ENCODE data around the gene LRRC46.

LRRC46 gene

DNA sequence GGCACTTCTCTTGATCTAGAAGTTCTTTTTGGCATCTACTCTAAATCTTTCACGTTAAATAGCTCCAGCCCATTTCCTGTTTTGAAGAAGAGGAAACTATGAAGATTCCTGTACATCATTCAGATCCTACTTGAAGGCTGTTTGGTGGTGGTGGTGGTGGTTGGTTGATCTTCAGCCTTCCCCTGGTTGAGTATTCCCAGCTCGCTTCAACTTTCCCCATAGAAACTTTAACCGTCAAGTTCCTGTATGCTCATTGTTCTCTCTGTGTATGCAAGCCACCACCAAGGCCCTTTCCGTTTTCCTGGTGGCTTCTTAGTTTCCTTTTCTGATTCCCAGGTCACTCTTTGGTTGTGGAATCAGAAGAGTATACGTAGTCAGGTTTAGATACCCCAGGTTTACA, 3.3 kb downstream of the LRRC46 start:
- no peak for DNase-seq

DNA sequence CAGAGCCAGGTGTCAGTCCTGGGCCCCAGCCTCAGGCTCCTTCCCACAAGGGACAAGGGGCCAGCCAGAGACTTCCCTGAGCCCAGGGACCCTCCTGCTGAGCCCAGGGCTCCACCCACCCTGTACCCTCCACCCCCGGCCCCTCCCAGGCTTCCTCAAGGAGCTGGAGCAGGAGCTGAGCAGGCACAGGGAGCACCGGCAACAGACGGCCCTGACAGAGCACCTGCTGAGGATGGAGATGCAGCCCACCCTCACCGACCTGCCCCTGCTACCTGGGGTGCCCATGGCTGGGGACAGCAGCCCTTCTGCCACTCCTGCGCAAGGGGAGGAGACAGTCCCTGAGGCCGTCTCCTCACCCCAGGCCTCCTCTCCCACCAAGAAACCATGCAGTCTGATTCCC, 5.1 kb downstream of the LRRC46 start:
- no peak for DNase-seq

DNA sequence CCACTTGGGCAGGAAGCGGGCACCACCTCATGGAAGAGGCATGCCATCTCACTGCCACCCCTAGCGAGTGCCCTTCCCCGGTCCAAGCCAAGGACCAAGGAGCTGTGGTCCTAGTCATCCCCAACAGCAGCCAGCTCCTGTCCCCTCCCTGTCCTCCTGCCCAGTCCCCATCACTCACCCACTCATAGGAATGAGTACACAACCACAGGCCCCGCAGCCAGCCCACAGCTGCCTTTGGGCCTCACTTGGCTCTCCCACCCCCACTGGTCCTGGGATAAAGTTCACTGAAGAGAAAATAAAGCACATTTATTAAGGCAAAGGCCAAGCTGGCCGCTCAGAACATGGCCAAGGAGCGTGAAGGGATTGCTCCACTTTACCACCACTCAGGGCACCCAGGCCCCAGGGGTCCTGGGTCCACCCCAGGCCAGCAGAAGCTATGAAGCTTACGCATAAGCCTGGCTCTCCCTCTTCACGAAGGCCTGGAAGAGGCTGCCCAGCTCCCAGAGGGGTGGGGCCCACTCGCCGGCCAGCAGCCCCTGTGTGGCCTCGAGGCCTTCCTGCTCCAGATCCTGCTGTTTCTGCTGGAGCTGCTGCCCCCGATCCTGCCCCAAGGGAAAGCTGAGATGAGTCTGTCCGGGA, 6.0 kb downstream of the LRRC46 start:
- DNase-seq: no peak

DNA sequence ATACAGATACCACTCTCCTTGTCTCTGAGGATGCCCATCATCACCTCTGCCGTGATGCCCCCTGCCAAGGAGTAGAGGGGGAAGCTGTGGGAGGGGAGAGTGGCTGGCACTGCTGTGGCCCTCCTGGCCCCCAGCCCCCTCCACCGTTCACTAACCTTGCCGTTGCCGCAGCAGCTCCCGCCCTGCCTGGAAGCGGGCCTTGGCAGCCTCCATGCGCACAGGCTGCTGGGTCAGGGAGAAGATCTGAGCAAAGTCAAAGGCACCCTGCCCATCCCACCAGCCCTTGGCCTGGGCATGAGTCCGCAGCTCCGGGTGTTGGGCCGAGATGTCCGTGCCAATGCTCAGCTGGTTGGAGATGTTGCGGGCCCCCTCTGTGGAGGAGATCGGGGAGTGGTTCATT, 7.2 kb downstream of the LRRC46 start:
- no peak for DNase-seq

DNA sequence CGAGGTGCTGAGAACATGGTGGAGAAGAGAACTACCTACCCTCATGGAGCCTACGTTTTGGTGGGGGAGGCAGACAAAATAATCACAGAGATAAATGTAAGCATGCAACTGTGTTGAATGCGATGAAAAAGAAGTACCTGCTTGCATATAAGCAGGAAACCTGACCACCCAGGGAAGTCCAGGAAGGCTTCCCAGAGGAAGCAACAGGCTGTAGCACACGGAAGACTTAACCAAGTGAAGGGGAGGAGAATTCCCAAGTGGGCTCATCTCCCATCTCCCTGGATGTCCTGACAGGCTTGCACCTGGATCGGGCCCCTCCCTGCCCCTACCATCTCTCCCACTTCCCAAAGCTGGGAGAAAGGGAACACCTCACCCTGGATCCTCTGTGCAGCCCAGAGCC, 7.6 kb downstream of the LRRC46 start:
- no peak for DNase-seq

- DNase-seq: no peak
Observed at GRCh38 chr17:47840001-47840741, 8.7 kb downstream of the LRRC46 start.

- DNase-seq: peak; percentile 94
Observed at GRCh38 chr17:47840742-47841487, 9.4 kb downstream of the LRRC46 start, which contains the start of gene SCRN2. SCRN2 (minus strand) TSS chr17:47841273; CDS start chr17:47840843, 430 bp downstream.

DNA sequence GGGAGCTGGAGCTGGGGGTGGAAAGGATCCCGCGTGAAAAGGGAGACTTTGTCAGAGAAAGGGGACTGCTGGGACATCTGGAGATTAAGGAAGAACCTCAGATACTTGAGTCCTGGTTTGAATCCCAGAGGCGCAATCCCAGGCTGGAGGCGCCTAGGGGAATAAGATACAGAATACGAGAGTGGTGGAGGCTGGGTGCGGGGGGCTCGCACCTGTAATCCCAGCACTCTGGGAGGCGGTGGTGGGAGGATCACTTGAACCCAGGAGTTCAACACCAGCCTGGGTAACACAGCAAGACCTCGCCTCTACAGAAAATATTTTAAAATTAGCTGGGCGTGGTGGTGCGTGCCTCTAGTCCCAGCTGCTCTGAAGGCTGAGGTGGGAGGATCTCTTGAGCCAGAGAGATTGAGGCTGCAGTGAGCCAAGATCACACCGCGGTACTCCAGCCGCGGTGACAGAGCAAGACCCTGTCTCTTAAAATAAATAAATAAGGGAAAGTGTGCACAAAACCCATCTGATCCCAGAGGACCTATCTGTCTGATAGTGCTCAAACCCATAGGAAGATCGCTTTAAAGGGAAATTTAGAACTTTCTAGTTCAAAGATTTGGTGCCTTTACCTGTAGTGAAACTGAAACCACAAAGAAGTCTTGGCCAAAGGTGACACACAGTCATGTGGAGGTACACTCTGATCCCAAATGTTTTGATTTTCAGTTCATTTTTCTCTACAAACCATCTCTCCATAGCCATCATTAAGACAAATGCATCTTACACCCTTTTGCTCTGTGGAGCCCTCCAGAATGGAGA, 10.2 kb downstream of the LRRC46 start:
- DNase-seq: no peak

- DNase-seq: no peak
Observed at GRCh38 chr17:47843391-47843730, 11.9 kb downstream of the LRRC46 start.

DNA sequence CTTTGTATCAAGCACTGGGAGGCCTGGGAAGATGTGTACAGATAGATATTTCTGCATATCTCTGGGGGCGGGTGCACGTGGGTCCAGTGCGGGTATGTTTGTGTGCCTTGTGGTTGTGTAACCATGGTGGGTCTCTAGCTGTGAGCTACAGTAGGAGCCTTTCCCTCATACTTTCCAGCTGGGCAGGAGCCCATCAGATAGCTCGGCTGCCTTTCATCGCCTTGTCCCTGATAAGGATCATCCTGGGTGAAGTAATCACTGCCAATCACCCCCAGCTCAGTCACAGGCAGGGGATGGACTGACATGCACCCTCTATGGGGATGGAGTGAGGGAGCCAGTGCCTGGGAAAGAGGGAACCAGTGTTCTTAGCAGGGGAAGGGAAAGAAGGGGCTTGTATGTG, 12.8 kb downstream of the LRRC46 start:
- DNase-seq: no peak

DNA sequence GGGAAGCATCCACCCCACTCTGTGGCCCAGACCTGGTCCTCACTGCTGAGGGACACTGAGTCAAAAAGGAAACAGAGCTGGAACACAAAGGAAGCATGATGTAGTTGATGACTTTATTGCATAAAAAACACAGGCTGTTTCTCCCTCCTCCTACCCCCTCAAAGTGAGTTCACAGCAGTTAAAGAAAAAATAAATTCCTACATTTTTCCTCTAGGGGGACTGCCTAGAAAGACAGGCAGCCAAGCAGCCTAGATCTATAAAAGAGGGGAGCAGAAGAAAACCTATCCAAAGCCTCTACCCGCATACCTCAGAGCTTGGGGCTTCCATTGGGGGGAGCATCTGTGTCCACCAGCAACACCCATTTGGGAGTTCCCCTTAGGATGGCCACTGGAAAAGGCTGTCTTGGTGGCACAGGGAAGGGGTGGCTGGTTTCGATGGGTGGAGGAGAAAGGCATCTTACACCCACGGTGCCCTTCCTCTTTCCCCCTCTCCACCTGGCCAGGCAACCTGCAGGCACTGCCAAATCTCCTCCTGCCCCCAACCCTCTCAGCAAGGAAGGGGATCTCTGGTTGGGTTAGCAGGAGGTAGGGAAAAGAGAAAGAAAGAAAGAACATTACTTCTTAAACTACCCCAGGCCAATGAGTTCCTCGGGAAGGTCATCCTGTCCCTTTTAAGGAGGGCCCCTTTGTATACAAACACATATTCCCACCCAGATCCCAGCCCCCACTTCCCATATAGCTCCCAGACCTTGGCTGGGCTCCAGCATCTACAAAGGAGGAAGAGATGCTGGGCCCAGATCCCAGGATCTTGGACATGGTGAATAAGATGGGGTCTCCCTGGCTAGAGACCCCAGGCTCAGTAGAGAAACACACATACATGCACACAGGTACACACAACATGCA, 13.6 kb downstream of the LRRC46 start:
- DNase-seq: no peak

DNA sequence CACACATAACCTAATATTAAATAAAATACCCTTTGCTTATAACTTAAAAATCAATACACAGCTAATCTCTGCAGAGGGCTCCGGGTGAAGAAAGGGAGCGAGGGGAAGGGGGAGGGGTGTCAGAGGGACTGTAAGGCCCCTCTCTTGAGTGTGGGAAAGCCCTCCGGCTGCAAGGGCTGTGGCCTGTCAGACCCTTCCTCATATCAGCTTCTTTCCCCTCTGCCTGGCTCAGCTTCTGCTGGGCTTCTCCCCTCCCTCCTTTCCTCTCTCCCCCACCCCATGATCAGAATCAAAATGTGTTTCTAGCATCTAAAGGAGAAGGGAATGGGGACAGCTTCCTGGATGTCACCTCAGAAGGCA, 14.2 kb downstream of the LRRC46 start:
- no peak for DNase-seq

DNA sequence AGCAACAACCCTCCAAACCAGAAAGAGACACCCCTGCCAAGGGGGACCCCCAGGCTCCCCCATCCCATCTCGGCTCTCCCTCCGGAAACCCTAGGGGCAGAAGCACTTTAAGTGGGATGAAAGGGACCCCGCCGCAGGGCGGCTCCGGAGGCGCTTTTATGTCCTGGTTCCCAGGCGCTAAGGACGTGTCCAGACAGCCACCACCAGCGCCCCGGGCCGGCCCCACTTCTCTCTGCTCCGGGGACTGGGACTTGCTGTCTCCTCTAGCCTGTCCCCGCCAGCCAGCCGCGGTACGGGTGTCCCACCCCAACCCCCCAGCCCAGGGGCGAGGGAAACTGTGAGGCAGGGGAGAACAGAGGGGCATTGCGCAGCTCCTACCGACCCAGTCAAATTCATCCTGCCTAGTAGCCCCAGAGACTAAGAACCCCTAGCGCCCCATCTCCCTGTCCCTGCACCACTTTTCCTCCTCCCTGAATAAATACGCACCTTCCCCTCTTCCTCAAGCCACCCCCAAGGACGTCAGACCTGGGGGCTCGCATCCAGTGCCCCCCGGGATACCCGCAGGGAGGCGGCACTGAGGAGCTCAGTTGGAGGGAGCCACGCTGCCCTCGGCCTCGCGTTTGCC, 15.4 kb downstream of the LRRC46 start:
- DNase-seq: no peak

- DNase-seq: no peak
Observed at GRCh38 chr17:47847341-47848197, 16.1 kb downstream of the LRRC46 start.

GRCh38 chr17:47848198-47848513, 16.7 kb downstream of the LRRC46 start:
- no peak for DNase-seq

GRCh38 chr17:47850373-47850691, 18.9 kb downstream of the LRRC46 start:
- DNase-seq: no peak

DNA sequence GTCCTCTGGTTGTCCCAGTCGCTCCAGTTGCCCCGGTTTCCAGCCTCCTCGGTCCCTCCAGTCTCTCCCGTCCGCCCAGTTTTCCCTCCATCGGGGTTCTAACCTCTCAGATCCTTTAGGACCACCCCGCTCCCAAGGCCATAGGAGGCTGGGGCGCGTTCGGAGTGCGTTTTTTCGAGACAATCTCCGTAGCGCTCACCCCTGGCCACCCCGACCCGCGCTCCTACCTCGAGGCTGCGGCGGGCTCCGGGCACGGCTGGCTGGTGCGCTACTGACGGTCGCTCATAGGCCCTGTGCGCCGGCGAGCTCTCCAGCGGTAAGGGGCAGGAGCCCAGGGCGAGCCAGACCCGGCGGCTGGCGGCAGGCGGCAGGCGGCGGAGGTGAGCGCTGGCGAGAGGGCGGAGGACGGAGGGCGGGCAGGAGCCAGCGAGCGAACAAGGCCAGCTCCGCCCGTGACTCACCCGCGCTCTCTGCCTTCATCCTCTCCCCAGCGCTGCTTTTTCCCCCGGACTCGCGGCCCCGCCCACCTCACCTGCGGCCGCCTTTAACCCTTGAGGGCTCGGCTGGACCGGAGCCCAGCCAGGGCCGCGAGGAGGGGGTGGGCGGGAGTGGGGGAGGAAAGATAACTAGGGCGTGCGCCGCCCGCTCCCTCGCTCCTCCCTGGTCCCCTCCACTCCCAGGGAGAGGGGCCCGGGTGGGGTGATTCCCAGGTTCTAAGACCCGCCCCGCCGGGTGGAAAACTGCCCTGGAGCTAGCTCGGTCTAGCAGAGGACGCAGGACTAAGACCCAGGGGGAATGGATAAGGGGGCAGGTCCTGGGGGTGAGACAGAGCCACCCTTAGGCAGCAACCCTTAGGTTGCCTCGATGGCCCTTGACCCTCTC, 19.5 kb downstream of the LRRC46 start, which contains the start of gene SP6:
Gene SP6 (minus strand): TSS at position 472 of the 882 bp plus-strand sequence. CDS start 2,734 bp downstream, outside the sequence.
- DNase-seq: no peak

GRCh38 chr17:47851764-47852112, 20.3 kb downstream of the LRRC46 start:
- no peak for DNase-seq

DNA sequence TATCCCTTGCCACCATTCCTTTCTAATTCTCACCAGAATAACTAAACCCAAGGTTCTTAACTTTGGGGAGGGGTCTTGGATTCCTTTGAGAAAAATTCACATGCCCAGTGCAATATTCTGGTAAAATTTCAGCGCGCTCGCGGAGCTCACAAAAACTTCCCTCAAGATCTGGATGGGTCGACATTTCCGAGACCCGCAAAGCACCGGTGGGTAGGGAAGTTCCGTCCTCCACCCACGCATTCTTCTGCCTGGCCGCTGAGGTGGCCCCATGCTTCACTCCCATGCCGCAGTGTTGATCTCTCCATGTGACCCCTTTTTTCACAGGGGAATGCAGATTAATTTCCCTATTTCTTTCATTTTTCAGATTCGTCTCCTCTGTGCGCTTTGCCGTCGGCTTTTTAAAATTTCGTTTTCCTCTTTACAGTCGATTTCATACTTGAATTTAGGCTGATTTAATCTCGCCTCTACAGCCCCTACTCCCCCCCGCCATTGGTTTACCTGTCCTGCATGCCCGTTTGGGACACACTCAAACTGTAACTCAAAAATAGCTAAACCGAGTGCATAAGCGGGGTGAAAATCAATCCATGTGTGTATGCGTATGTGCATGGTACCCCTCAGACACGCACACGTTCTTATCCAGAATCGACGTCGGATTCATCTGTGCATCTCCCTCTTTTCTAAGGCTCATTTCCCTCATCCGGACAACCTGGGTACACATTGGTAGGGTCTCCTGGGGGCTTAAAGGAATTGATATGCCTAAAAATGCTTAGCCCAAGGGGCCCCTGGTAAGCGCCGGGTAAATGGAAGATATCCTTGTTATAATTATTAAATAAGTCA, 20.9 kb downstream of the LRRC46 start:
- DNase-seq: peak; percentile 59

Measured in right forelimb (tissue), 1 donor.